Measurements from ENCODE around the gene CARMIL3. TPM values are rescaled to one million over a fixed set of nuclear protein-coding genes. Genes with fewer than 3 reads are reported as not detected.

The CARMIL3 gene
- total RNA-seq, 1 donor from 2014 or later: 0.96 TPM

DNA sequence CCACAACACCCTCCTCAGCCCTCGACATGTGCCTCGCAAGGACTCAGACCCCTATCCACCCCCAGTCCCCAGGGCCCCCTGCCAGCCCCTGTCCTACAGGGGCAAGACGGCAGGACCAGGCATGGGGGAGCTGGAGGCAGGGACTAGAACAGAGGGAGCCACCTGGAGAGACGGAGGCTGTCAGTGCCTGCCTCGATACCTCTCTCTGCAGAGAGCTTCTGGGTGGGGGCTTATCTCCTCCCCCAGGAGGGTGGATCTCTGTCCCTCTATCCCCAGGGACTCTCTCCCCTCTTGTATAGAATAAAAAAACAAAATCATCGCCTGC is 17.6 kb downstream of the CARMIL3 start:
- no peak for ATAC-seq
- intact Hi-C loops (cut with DNase I): no loop called here

DNA sequence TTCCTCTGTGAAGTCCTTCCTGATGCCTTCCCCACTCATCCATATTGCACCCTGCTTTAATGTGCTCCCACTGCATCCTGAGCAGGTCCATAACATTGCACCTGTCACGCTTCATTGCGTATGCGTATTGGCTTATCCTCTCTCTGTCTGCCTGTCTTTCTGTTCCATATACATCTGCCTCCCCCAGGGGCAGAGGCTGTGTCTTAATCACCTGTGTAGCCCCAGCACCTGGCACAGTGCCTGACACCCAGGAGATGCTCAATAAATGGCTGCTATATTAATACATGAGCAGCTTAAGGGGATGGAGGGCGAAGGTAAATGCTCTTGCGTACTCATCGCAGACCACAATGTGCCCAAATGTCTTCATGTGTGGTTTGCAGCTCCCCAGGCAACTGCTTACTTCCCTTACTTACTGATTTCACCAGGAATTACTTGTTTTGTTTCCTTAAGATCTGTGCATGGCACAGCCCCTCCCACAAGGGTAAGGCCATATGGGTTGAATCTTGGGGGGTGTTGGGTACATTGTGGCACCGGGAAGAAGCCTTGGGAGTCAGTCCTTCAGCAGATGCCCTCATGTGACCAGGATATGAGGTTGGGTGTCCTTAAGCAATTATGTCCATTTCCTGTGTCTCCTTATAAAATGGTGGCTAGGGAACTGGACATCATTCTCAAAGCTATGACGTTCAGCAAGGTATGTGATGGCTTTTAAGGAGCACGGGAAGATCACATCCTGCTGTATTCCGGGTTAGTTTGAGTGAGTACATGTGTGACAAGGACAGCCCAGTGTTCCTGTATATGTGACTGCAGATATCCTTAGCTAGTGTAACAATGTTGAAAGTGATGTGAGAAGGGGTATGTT is 18.7 kb downstream of the CARMIL3 start:
- Histone ChIP-seq H3K4me3 (no peak overlapping the region), H3K27me3 (peaks cover 8% of the 10 kb centered on the region), H3K9me3 (no peaks in the 10 kb centered on the region), H3K4me1 (no peaks in the 10 kb centered on the region), H3K36me3 (no peaks in the 10 kb centered on the region), H3K27ac (no peak overlapping the region)
- ATAC-seq (peak; percentile 10), DNase-seq (no peak)
- TF ChIP-seq CTCF (IDR thresholded peaks at IDR 0.05): no peak
- intact Hi-C loops (cut with DNase I): no loop called here

More for the DNA sequence above, 17.6 kb downstream of the CARMIL3 start:
- no peak overlapping the region for H3K27ac ChIP-seq
- TF ChIP-seq CTCF (IDR thresholded peaks at IDR 0.05): no peak
- H3K36me3 ChIP-seq: no peaks in the 10 kb centered on the region
- no peaks in the 10 kb centered on the region for H3K9me3 ChIP-seq
- no peaks in the 10 kb centered on the region for H3K4me1 ChIP-seq
- no peak overlapping the region for H3K4me3 ChIP-seq
- peak; percentile 40 for DNase-seq
- peaks cover 8% of the 10 kb centered on the region for H3K27me3 ChIP-seq

GRCh38 chr14:24071144-24071697 is 19.4 kb downstream of the CARMIL3 start, which contains the start of gene CPNE6:
Gene CPNE6, plus strand, starts transcription at chr14:24071562. Its CDS starts 1,375 bp downstream, at chr14:24072937.
- DNase-seq (no peak), ATAC-seq (no peak)
- no peak for TF ChIP-seq CTCF (IDR thresholded peaks at IDR 0.05)
- Histone ChIP-seq H3K27me3 (peaks cover 8% of the 10 kb centered on the region), H3K4me3 (no peak within 1 kb of the TSS), H3K36me3 (no peaks in the 10 kb centered on the region), H3K4me1 (no peaks in the 10 kb centered on the region), H3K9me3 (no peaks in the 10 kb centered on the region), H3K27ac (no peak within 1 kb of the TSS)
- intact Hi-C loops (cut with DNase I): no loop called here

GRCh38 chr14:24071836-24072430 is 20.1 kb downstream of the CARMIL3 start:
- Histone ChIP-seq H3K9me3 (no peaks in the 10 kb centered on the region), H3K27ac (no peak overlapping the region), H3K36me3 (no peaks in the 10 kb centered on the region), H3K4me1 (no peaks in the 10 kb centered on the region), H3K4me3 (no peak overlapping the region), H3K27me3 (peaks cover 8% of the 10 kb centered on the region)
- no peak for TF ChIP-seq CTCF (IDR thresholded peaks at IDR 0.05)
- DNase-seq (no peak), ATAC-seq (no peak)
- intact Hi-C loops (cut with DNase I): no loop called here

DNA sequence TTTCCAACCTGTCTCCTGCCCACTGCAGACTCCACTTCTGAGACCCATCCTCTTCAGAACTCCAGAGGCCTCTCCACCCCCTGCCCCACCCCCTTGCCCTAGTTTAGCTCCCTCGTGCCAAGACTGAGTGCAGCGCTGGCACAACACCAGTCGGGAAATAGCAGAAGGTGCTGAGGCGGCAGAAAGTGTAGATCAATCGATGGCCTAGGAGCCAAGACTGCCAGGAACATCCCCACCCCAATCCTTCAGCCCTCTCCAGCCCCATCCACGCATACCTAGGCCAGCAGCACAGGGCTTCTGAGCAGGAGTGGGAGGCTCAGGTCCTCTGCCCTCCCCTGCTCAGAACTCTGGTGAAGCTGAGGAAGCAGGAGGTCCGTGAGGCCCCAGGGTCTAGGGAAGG is 20.6 kb downstream of the CARMIL3 start:
- no peak for TF ChIP-seq CTCF (IDR thresholded peaks at IDR 0.05)
- Histone ChIP-seq H3K4me1 (no peaks in the 10 kb centered on the region), H3K9me3 (no peaks in the 10 kb centered on the region), H3K4me3 (no peak overlapping the region), H3K36me3 (no peaks in the 10 kb centered on the region), H3K27me3 (peaks cover 8% of the 10 kb centered on the region), H3K27ac (no peak overlapping the region)
- DNase-seq (no peak), ATAC-seq (no peak)
- intact Hi-C loops (cut with DNase I): no loop called here

All from upper lobe of right lung (tissue), 1 donor.